NCI-H510A (cell line): Measurements from ENCODE around the gene MSGN1.
"Not testable (repeated sequence)": the region's sequence is repeated elsewhere in the genome, so short reads cannot be mapped to it uniquely, and the experiment has no call there.

Source experiments
- DNase-seq: peaks from one replicate; lab custom pipeline; 2025; lab: John Stamatoyannopoulos, UW

The MSGN1 gene

GRCh38 chr2:17805717-17806363 is 10.4 kb upstream of the MSGN1 start:
- DNase-seq = no peak

- DNase-seq = no peak
Measured at GRCh38 chr2:17813010-17813741, 3.1 kb upstream of the MSGN1 start.

GRCh38 chr2:17813742-17814473 is 2.4 kb upstream of the MSGN1 start:
- no peak for DNase-seq

- DNase-seq = no peak
Measured at GRCh38 chr2:17814601-17815000, 1.7 kb upstream of the MSGN1 start.

GRCh38 chr2:17815468-17816184 is 634 bp upstream of the MSGN1 start:
- DNase-seq = no peak

GRCh38 chr2:17818235-17818815 is 2.1 kb downstream of the MSGN1 start:
- DNase-seq = no peak

GRCh38 chr2:17821080-17821479 is 4.8 kb downstream of the MSGN1 start:
- no peak for DNase-seq

GRCh38 chr2:17821535-17822444 is 5.5 kb downstream of the MSGN1 start:
- DNase-seq = no peak

GRCh38 chr2:17822445-17823117 is 6.3 kb downstream of the MSGN1 start:
- no peak for DNase-seq

- not testable (repeated sequence) for DNase-seq
Measured at GRCh38 chr2:17823646-17824045, 7.4 kb downstream of the MSGN1 start.

GRCh38 chr2:17827316-17827715 is 11.1 kb downstream of the MSGN1 start:
- no peak for DNase-seq

- no peak for DNase-seq
Measured at GRCh38 chr2:17827785-17828184, 11.5 kb downstream of the MSGN1 start.

GRCh38 chr2:17830053-17831034 is 14.1 kb downstream of the MSGN1 start:
- DNase-seq = no peak

- no peak for DNase-seq
Measured at GRCh38 chr2:17835516-17835915, 19.3 kb downstream of the MSGN1 start.

- no peak for DNase-seq
Measured at GRCh38 chr2:17839959-17840358, 23.7 kb downstream of the MSGN1 start.

GRCh38 chr2:17843457-17843856 is 27.2 kb downstream of the MSGN1 start:
- DNase-seq = no peak

GRCh38 chr2:17845806-17846205 is 29.5 kb downstream of the MSGN1 start:
- DNase-seq = no peak

- no peak for DNase-seq
Measured at GRCh38 chr2:17846676-17847075, 30.4 kb downstream of the MSGN1 start.

- no peak for DNase-seq
Measured at GRCh38 chr2:17847236-17847635, 31.0 kb downstream of the MSGN1 start.
